GM18861 (cell line): Measurements from ENCODE around the gene RANBP1.

ENCODE experiments used
- ATAC-seq: cut with Tn5 transposase; IDR thresholded peaks from one replicate; pipeline ENCODE4 v1.9.1; 2021; ENCODE audit not compliant: unreplicated experiment

The RANBP1 gene

DNA sequence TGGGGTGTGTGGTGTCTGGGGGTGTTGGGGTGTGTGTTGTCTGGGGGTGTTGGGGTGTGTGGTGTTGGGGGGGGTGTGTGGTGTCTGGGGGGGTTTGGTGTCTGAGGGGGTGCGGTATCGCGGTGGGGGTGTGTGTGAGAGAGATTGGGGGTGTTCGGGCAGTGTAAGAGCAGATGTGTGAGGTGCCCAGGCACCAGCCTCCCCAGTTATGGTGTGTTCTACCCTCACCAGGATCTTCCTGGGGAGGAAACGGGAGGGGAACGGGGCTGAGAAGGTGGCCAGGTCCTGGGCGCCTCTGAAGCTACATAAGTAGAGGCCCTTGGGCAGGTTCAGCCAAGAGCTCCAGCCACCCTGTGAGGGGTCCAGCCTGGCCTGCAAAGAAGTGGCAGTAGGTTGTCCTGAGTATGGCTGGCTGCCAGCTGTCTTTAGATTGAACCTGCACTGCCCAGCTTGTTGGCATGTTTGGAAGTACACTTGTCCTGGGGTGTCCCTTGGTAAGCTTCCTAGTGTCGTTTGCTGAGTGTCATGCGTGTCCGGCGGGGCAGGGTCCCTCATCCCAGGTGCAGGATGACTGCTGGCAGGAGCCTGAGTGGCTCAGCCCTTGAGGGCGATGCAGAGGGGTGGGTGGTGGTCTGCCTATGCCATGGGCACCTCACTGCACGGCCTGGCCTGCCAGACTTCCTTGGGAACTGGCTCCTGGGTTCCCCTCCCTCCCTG lies 7.6 kb downstream of the RANBP1 start:
- ATAC-seq, result no peak

DNA sequence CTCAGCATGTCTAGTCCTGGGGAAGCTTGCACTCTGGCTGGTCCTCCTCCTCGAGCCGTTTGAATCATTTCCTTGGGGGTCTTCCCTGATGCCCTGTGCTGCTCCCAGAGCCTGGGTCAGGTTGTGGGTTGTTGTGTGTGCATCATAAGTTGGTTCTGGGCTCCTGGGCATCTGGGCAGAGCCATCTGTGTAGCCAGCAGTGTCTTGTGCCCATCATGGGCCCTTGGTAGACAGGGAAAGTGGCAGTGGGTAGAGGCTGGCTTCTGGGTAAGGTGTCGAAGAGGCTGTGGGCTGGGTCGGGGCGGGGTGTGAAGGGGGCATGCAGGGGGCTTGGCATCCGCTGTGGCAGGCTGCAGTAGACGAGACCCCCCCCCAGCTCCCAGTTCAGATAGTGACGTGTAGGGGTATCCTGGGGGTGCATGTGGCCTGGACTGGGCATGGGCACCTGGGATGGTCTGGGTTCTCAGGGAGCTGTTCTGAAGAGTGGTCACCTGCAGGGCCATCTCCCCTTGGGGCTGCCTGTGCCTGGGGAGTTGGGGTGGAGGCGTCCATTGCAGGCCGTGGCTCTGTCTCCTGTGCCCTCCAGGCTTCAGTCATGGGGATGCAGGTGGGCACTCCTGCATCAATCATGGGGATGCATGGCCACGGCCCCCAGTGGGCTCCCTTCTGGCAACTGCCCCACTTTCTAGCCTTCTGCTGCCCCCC lies 8.3 kb downstream of the RANBP1 start:
- ATAC-seq, result no peak

DNA sequence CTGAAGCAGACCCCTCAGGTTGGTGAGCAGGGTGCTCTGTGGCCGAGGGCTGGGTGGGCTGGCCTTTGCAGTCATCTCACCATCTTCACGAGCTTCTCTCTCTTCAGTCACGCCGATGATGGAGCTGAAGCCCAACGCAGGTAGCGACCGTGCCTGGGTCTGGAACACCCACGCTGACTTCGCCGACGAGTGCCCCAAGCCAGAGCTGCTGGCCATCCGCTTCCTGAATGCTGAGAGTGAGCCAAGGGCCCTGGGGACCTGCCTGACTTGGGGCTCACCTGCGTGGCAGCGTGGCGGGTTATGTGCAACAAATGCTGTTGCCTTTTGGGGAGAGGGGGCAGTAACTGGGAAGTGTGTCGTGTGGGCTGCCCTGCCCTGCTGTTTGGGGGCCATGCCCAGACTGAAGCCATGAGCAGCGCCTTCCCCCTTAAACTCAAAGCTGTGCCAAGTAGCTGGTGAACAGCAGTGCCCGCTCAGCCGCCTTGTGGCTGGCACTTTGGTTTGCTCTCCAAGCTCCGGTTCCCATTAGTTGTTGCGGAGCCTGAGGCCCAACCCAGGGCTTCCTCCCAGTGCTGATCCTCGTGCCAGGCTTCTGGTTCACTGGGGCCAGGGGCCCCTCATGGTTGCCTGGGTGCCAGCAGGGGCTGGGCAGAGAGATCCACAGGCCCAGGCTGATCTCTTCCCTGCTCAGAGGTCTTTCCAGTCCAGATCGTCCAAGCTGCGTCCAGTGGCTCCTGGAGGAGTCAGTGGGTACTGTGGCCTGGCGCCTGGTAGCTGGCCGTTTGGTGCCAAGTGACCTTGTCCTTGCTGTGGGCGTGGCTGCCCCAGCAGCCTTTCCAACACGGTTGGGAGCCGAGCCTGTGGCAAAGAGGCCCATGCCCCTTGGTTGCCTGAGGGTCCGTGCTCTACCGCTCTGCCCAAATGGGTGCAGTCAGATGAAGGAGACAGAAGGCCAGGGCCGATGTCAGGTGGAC lies 9.6 kb downstream of the RANBP1 start:
- no peak for ATAC-seq

DNA sequence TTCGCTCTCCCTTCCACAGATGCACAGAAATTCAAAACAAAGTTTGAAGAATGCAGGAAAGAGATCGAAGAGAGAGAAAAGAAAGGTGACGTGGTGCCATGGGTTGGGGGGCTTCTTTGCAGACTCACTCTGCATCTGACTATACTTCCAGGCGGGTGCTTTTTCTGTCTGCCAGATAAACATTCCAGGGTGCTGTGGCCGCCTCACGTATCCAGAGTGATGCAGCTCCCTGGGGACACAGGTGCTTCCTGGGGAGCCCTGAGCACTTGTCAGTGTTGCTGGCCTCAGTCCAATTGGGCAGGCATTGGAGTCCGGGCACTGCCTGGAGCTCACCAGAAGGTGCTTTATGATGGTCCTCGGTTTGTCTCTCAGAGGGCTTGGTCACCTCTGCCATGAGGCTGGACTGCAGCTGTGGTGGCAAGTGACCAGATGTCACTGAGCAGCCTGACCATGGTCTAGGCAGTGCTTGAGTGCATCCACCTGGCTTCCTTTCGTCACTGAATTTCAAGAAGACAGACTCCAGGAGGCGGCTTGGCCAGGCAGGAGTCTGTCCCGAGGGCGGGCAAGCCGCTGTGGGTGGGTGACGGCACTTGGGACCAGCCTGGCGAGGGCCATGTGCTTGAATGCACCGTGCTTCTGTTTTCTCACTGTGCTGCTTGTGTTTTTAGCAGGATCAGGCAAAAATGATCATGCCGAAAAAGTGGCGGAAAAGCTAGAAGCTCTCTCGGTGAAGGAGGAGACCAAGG lies 10.6 kb downstream of the RANBP1 start:
- ATAC-seq, result no peak

DNA sequence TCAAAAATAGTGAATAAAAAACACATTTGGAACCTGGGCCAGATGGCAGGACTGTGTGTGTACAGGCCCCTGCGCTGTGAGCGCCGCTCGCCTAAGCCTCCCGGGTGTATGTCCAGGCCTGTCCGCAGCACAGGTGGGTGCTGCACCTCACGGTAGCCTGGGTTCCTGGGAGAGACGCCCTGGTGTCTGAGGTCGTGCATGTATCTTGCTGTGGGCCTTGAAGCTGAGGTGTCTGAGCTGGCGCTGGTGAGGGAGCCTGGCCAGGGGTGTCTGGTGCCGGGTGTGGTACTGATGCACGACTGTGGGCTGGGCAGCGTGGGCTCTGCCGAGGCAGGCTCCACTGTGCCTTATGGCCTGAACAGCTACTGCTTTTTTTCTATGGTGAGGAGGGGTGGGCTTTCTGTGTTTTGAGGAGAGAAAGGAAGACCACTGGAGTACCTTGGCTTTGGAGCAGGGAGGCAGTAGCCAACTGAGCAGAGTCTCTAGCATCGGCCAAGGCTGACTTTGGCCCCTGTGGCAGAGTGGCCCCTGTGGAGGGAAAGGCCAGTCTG lies 11.5 kb downstream of the RANBP1 start:
- no peak for ATAC-seq

DNA sequence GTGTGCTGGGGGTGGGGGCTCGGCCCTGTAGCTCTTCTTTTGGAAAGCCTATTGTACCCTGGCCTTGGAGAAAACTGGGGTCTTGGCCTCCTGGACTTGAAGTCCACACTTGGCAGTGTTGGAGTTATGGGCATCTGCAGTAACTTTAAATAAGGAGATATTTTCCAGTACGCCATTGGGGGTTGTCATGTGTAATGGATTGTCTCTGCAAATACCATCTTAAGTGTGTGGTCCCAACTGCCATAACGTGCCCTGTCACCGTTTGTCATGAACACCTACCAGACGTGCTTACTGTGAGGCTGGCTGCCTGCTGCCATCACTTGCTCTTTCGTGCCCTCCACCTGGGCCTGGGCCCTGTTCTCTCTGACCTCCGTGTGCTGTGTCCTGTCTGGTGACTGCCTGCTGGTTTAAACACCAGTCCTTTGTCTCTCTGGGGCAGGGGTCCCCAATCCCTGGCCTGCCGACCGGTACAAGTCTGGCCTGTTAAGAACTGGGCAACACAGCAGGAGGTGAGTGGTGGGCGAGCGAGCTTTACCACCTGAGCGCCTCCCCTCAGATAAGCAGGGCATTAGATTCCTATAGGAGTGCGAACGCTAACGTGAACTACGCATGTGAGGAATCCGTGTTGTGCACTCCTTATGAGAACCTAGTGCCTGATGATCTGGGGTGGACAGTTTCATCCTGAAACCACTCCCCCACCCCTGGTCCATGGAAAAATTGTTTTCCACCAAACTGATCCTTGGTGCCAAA lies 12.1 kb downstream of the RANBP1 start:
- no peak for ATAC-seq

DNA sequence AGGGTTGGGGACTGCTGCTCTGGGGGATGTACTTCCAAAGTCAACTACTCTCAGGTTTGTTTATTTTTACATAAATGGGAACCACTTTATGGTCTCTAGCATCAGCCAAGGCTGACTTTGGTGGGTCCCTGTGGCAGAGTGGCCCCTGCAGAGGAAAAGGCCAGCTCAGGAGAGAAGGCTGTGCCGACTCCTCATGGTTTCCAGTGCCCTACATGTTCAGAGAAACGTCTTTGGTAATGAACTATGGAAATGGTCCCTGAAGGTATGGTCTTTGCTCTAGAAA lies 12.7 kb downstream of the RANBP1 start:
- ATAC-seq, result no peak

DNA sequence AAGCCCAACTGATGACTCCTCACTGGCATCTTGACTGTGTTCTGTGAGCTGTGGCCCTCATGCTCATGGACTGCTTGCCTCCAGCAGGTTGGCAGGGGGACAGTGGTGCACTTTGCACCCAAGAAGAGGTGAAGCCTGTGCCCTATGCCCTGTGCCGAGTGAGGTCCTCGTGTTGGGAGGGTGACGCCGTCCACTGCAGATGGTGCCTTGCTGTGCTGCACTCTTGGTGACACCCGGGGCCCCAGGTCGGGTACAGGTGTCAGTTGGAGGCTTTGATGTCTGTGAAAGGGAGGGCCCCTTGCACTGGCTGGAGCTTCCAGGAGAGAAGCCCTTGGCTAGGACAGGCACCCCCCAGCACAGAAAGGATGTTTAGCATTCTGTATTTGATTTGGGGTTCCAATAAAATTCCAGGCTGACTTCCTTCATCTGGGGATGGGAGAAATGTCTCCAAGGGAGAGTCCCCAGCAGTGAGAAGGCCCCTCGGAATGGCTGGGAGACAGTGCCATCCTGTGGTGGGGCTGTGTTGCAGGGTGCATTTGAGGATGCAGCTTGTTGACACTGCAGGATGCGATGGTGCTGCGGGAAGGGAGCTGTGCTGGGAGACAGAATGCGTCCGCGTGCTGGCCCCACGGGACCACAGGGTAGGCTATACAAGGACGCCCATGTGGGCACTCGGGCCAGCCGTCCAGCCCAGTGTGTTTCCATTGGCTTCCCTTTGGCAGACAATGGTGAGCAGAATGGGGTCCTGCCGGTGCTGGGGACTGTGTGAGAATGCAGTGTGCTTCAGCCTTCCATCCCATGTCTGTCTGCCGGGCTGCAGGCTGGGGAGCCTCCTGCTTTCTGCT lies 13.2 kb downstream of the RANBP1 start:
- ATAC-seq, result no peak

DNA sequence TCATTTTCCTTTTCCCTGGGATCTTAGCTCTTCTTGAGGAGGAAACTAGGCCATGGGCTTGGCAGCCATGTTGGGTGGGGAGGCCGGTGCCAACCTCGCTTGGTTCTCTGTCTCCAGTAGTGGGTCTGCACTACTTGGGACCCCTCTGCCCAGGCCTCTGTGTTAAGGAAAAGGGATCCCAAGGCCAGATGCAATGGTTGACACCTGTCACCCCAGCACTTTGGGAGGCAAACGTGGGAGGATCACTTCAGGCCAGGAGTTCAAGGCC lies 13.8 kb downstream of the RANBP1 start:
- ATAC-seq, result no peak

DNA sequence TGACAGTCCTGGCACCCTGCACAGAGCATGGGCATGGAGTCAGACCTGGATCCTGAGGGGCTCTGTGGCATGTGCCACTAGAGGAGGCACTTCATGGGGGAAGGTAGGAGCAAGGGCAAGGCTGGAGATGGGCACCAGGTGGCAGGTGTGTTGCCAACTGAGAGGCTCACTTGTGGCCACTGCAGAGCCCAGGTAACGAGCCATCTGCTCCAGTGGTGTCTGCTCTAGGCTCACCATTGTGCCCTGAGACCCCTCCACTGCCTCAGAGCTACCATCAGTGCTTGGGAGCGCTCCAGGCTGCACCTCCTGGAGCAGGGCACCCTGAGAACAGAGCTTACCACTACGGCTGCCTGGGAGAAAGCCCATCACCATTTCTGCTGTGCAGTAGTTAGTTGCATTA lies 14.4 kb downstream of the RANBP1 start:
- no peak for ATAC-seq

DNA sequence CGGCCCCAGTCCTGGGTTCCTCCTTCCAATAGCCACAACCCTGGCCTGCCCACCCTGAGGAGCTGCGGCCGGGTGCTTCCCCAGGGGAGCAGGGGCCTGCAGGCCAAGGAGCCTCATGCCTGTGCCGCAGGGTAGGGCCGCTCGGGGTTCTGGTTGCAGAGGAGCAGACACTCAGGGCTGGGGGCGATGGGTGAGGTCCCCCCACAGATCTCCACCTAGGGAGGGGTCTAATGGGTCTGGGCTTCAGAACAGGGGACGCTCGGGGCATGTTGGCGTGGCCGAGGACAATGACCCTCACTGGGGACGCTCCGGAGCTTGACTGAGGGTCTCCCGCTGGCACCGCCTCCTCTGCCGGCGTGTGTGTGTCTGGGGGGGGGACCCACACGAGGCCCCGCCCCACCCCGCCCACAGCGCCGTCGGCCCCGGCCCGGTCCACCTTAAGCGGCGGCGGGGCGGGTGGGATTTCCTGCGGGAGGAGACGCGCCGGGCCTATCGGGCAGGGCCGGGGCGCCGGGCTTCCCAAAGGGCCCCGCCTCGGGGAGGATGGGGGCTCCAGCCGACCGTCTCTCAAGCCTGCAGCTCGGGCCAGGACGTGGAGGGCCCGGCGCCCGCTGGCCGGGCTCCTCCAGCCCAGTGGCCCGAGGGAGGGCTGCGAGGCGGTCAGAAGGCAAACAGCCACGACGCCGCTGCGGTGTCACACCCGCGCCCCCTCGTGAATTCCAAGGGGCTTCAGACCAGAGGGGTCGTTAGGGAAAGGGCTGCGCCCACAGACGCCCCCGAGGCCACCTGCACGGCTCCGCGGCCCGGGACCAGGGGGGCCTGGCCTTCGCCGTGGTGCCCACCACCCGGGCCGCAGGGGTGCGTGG lies 15.1 kb downstream of the RANBP1 start:
- ATAC-seq, result no peak

DNA sequence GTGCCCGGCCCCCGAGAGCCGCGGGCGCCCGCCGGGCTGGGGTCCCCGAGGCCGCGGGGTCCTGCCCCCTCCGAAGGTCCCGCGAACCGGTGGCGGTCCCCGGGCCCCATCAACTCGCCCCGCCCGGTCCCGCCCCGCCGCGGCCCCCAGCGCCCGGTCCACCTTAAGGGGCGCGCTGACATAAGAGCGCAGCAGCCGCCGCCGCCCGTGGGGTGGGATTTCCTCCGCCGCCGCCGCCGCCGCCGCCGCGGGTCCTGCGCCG lies 15.6 kb downstream of the RANBP1 start, which contains the start of gene ZDHHC8:
ZDHHC8 (plus strand) TSS at position 208 of the 262 bp plus-strand sequence. CDS start 144 bp downstream, outside the sequence.
- no peak for ATAC-seq

DNA sequence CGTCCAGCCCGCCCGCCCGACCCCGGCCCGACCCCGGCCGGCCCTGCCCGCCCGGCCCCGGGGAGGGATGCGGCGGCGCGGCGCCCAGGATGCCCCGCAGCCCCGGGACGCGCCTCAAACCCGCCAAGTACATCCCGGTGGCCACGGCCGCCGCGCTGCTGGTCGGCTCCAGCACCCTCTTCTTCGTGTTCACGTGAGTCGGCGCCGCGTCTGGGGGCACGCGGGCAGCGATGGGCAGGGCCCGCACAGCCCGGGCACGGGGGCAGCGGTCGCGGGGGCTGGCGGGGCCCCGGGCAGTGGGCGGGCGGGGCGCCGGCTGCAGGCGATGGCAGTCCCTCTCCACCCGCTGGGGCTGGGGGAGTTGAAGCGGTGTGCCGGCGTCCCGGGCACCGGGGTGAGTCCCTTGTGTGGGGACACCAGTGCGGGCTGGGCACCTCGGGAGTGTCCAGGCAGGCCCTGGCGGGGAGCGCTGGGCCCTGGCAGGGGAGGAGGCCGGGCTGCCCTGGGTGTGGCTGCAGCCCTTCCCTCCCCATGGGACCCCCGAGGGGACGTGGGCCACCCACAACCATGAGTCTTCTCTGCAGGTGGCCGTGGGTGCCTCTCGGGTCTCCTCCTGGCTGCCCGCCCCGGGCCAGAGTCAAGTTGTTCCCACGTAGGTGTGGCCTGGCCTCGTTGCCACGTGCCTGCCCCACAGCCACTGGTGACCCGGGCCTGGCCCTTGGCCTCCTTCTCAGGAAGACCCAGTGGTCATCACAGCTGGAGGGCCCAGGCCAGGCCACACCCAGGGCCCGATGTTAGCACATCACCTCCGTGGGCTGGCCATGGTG lies 16.2 kb downstream of the RANBP1 start:
- no peak for ATAC-seq

DNA sequence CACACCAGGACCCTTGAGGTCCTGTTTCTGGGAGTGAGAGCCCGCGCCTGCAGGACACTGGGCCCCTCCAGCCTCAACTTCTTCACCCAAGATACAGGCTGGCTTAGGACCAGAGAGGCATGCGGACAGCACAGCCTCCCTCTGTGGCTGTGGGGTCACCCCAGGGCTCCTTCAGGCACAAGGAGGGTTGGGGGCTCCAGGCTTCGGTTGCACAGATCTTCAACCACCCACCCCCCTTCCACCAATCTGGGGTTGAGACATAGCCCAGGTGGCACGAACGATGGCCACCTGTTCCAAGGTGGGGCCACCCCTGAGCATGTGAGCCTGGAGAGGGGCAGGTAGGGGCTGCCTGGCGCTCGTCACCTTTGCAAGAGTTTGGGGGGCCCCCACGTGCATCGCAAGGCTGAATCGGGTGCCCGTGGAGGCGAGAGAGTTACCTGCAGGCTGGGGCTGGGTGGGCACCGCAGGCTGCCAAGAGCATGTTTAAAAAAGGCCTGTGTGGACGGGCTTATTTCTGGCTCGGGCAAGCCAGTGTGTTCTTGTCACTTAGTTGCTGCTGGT lies 16.9 kb downstream of the RANBP1 start:
- ATAC-seq, result no peak

DNA sequence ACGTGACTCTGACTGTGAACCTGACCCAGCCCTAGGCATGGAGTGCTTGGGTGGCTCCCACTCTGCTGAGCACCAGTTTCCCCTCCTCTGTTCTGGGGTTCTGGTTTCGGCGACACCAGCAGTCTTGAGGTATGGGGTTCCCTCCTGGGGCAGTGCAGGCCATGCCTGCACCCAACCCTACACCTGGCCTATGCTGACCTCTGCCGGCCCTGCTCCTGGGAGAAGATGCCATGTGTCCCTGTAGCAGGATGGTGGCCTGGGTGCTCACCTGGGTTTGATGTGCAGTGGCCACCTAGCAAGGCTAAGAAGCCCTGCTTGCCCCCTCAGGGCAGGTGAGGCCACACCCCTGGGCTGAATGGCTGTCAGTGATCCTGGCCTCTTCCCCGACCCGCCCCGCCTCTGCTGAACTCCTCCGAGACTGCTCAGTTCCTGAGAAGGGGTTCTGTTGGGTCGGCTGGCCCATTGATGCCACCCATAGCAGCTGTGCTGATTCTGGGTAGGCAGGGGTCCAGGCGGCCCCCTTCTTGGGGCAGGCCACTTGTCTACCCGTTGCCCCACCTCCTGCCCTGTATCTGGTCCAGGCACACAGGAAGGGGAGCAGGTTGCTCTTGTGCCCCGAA lies 18.1 kb downstream of the RANBP1 start:
- no peak for ATAC-seq

DNA sequence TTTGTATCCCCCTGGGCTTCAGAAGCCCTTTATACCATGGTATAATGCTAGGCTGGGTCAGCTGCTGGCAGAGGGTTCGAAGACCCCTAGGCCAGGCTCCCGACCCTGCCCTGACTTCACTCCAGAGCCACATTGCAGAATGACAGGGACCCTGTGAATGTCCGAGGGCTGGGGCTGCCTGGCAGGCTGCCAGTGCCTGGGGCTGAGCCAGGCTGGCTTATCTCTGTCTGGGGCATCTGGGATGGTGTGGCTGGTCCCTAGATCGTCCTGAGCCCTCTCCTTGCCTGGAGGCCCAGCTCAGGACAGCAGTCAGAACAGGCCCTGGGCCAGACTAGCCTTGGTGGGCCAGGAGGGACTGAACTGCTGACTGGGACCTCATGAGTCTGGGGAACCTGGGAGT lies 19.4 kb downstream of the RANBP1 start:
- no peak for ATAC-seq
